ENCODE results near the gene ART4. TPM values are rescaled to one million over a fixed set of nuclear protein-coding genes. Genes with fewer than 3 reads are reported as not detected.

The ART4 gene
- total RNA-seq, 2 donors from 2014 or later: not detected

- H3K4me1 Mint-ChIP-seq: no peaks in the 10 kb centered on the region
- H3K9me3 Mint-ChIP-seq: no peaks in the 10 kb centered on the region
- Histone ChIP-seq H3K4me1 (ENCODE audit: control insufficient read depth, insufficient read depth, low read length) (no peaks in the 10 kb centered on the region), H3K27ac (ENCODE audit: low read depth, low read length) (no peak overlapping the region), H3K9ac (ENCODE audit: extremely low read depth, low read length, poor library complexity, severe bottlenecking) (no peak overlapping the region), H3K4me3 (ENCODE audit: low read length) (no peak overlapping the region), H3K9me3 (ENCODE audit: control insufficient read depth, low read length) (no peaks in the 10 kb centered on the region), H3K36me3 (ENCODE audit: control insufficient read depth, insufficient read depth, low read length) (no peaks in the 10 kb centered on the region), H3K27me3 (ENCODE audit: control insufficient read depth, insufficient read depth, low read length, poor library complexity, severe bottlenecking) (no peaks in the 10 kb centered on the region)
- no peak overlapping the region for H3K4me3 Mint-ChIP-seq
- no peak for TF ChIP-seq CTCF (conservative IDR thresholded peaks at IDR 0.05)
- no peak for DNase-seq
- WGBS, 2 experiments (ENCODE audit: insufficient coverage in 1 of 2, insufficient read length in 1 of 2): 92 to 100% methylated on average over 1 to 2 of the region's 2 CpGs
- peaks cover 2% of the 10 kb centered on the region for H3K27me3 Mint-ChIP-seq (ENCODE audit: insufficient read depth)
- no peak overlapping the region for H3K27ac Mint-ChIP-seq
- H3K36me3 Mint-ChIP-seq (ENCODE audit: low read depth): no peaks in the 10 kb centered on the region
These were observed 16.3 kb downstream of the ART4 start for GRCh38 chr12:14827043-14827442.

GRCh38 chr12:14826491-14826890 is 16.8 kb downstream of the ART4 start:
- H3K27ac ChIP-seq (ENCODE audit: low read depth, low read length): no peak overlapping the region
- H3K4me1 Mint-ChIP-seq: no peaks in the 10 kb centered on the region
- no peak overlapping the region for H3K27ac Mint-ChIP-seq
- H3K9me3 ChIP-seq (ENCODE audit: control insufficient read depth, low read length): no peaks in the 10 kb centered on the region
- H3K9me3 Mint-ChIP-seq: no peaks in the 10 kb centered on the region
- no peak overlapping the region for H3K4me3 ChIP-seq (ENCODE audit: low read length)
- no peak overlapping the region for H3K4me3 Mint-ChIP-seq
- no peak for DNase-seq
- 93 to 96% methylated on average over 5 of the region's 5 CpGs for WGBS, 2 experiments (ENCODE audit: insufficient coverage in 1 of 2, insufficient read length in 1 of 2)
- no peaks in the 10 kb centered on the region for H3K36me3 ChIP-seq (ENCODE audit: control insufficient read depth, insufficient read depth, low read length)
- TF ChIP-seq CTCF (conservative IDR thresholded peaks at IDR 0.05): no peak
- H3K4me1 ChIP-seq (ENCODE audit: control insufficient read depth, insufficient read depth, low read length): no peaks in the 10 kb centered on the region
- peaks cover 2% of the 10 kb centered on the region for H3K27me3 Mint-ChIP-seq (ENCODE audit: insufficient read depth)
- H3K27me3 ChIP-seq (ENCODE audit: control insufficient read depth, insufficient read depth, low read length, poor library complexity, severe bottlenecking): no peaks in the 10 kb centered on the region
- H3K9ac ChIP-seq (ENCODE audit: extremely low read depth, low read length, poor library complexity, severe bottlenecking): no peak overlapping the region
- H3K36me3 Mint-ChIP-seq (ENCODE audit: low read depth): no peaks in the 10 kb centered on the region

- Histone ChIP-seq H3K9me3 (ENCODE audit: control insufficient read depth, low read length) (no peaks in the 10 kb centered on the region), H3K36me3 (ENCODE audit: control insufficient read depth, insufficient read depth, low read length) (no peaks in the 10 kb centered on the region), H3K27me3 (ENCODE audit: control insufficient read depth, insufficient read depth, low read length, poor library complexity, severe bottlenecking) (no peaks in the 10 kb centered on the region), H3K9ac (ENCODE audit: extremely low read depth, low read length, poor library complexity, severe bottlenecking) (no peak overlapping the region), H3K4me3 (ENCODE audit: low read length) (no peak overlapping the region), H3K4me1 (ENCODE audit: control insufficient read depth, insufficient read depth, low read length) (no peaks in the 10 kb centered on the region), H3K27ac (ENCODE audit: low read depth, low read length) (no peak overlapping the region)
- no peak overlapping the region for H3K27ac Mint-ChIP-seq
- H3K4me3 Mint-ChIP-seq: no peak overlapping the region
- DNase-seq: no peak
- no peaks in the 10 kb centered on the region for H3K27me3 Mint-ChIP-seq (ENCODE audit: insufficient read depth)
- no peak for TF ChIP-seq CTCF (conservative IDR thresholded peaks at IDR 0.05)
- H3K9me3 Mint-ChIP-seq: no peaks in the 10 kb centered on the region
- H3K4me1 Mint-ChIP-seq: no peaks in the 10 kb centered on the region
- H3K36me3 Mint-ChIP-seq (ENCODE audit: low read depth): no peaks in the 10 kb centered on the region
These were observed 18.1 kb downstream of the ART4 start for GRCh38 chr12:14825256-14825655.
